Adrenal gland (tissue), 12 donors: ENCODE results near the gene GPC6. TPM values are rescaled to one million over a fixed set of nuclear protein-coding genes. Genes with fewer than 3 reads are reported as not detected.

Experiments used
- DNase-seq, 7 donors: peaks; one replicate each; pipeline ENCODE4 v3.0.0-alpha.2; 2019 to 2020
- H3K27ac ChIP-seq, 5 donors: fragments of 200-600 bp; sonication (generic) in 4 of 5; 1 replicate in 3 of 5; 2 replicates in 2 of 5; pipeline versions ENCODE4 v1.5.1 to v1.8.0; 2016 to 2020; ENCODE audit warnings: mild to moderate bottlenecking in 1 of 5
- H3K27me3 ChIP-seq: fragments of 200-600 bp; 2 replicates; pipeline ENCODE4 v1.8.0; 2021
- H3K36me3 ChIP-seq, 2 donors: fragments of 200-600 bp; replicated peaks in 1 of 2; 1 replicate in 1 of 2; 2 replicates in 1 of 2; pipeline versions ENCODE4 v1.5.1 to v1.8.0; 2018 to 2022
- H3K4me1 ChIP-seq, 2 donors: fragments of 200-600 bp; replicated peaks in 1 of 2; 1 replicate in 1 of 2; 2 replicates in 1 of 2; pipeline versions ENCODE4 v1.5.1 to v1.8.0; 2018 to 2021
- H3K4me3 ChIP-seq, 4 donors: fragments of 200-600 bp; sonication (generic) in 3 of 4; one replicate each; pipeline ENCODE4 v1.5.1; 2016 to 2018
- H3K9me3 ChIP-seq, 3 donors: fragments of 200-600 bp; sonication (generic) in 1 of 3; replicated peaks in 1 of 3; 1 replicate in 2 of 3; 2 replicates in 1 of 3; pipeline versions ENCODE4 v1.5.1 to v1.8.0; 2016 to 2021
- CTCF ChIP-seq, 6 experiments: fragments of 450-650 bp in 4 of 6; fragments of 200-600 bp in 2 of 6; sonication (generic) in 1 of 6; IDR thresholded peaks; 1 replicate in 5 of 6; 2 replicates in 1 of 6; pipeline versions ENCODE4 v1.5.1 to v1.8.0; 2016 to 2021; ENCODE audit warnings: antibody characterized with exemption in 6 of 6, mild to moderate bottlenecking in 2 of 6, moderate library complexity in 1 of 6
- POLR2A ChIP-seq, 2 donors: fragments of 450-650 bp; IDR thresholded peaks; one replicate each; pipeline ENCODE4 v1.6.1; 2017; ENCODE audit warnings: antibody characterized with exemption in 2 of 2, mild to moderate bottlenecking in 2 of 2, moderate library complexity in 1 of 2
- WGBS, 4 donors: extraction: QIAGEN DNeasy Blood & Tissue Kit in 2 of 4; methylation state at CpG; one replicate each; pipeline versions ENCODE4 v1.1.5 to v1.1.7; 2013 to 2017; 5-methylcytosine and 5-hydroxymethylcytosine counted together
- intact Hi-C, 2 donors: fragments of 100-400 bp; cut with DNase I; formaldehyde crosslinking; loops; one replicate each; pipeline versions ENCODE4 v1.14.1 to v1.15.0; 2022 to 2023
- polyA plus RNA-seq, 3 donors: library from polyadenylated mRNA; stranded (reverse); fragments of 200-250 nt in 2 of 3; fragments of 350-450 nt in 1 of 3; fragmentation: Illumina TruSeq in 1 of 3; extraction: RNeasy Lipid Tissue Mini Kit (QIAGEN cat#74804) in 1 of 3; gene quantifications; one replicate each; pipeline ENCODE4 v1.2.3, GENCODE V29; 2013 to 2014
- total RNA-seq, 9 donors: library from RNA; depleted of rRNA in 4 of 9; stranded (reverse); fragments of >200 nt in 4 of 9; fragments of 120-200 nt in 1 of 9; fragmentation: NEBNext Ultra II Directional in 1 of 9; extraction: Animal tissue kit (Norgen Biotek cat#: 25700) in 1 of 9; gene quantifications; one replicate each; pipeline versions ENCODE4 v1.1.0 to v1.2.4, GENCODE V29; 2013 to 2023
- donor health status: healthy with polysubstance abuse.
- donor health status: Bipolar disorder and iron deficiency.
- donor health status: DM: yes; HTN: yes; CAD: no.
- donor health status: DM: no; HTN: no; CAD: no.
- donor health status: DM: no; HTN: no; CAD: no.
- donor health status: DM: yes; HTN: yes; CAD: no.

GPC6 gene
- total and polyA plus RNA-seq, 12 donors: 0.37 to 62.3 (median 2.5) TPM

GRCh38 chr13:93857126-93857525 is 630.5 kb downstream of the GPC6 start:
- Histone ChIP-seq H3K4me3 (no peak overlapping the region), H3K27ac (no peak overlapping the region), H3K4me1 (no peaks in the 10 kb centered on the region), H3K36me3 (no peaks in the 10 kb centered on the region), H3K9me3 (no peaks in the 10 kb centered on the region), H3K27me3 (no peaks in the 10 kb centered on the region)
- intact Hi-C loops: no loop called here
- no peak for DNase-seq
- TF ChIP-seq POLR2A (IDR thresholded peaks at IDR 0.05): no peak
- TF ChIP-seq CTCF (IDR thresholded peaks at IDR 0.05): no peak

- Histone ChIP-seq H3K36me3 (no peaks in the 10 kb centered on the region), H3K4me1 (no peaks in the 10 kb centered on the region), H3K27me3 (no peaks in the 10 kb centered on the region), H3K27ac (no peak overlapping the region), H3K4me3 (no peak overlapping the region), H3K9me3 (no peaks in the 10 kb centered on the region)
- TF ChIP-seq POLR2A (IDR thresholded peaks at IDR 0.05): no peak
- no peak for TF ChIP-seq CTCF (IDR thresholded peaks at IDR 0.05)
- WGBS, 4 donors: 73 to 88% (median 77%) methylated on average over 2 of the region's 2 CpGs
- intact Hi-C loops: no loop called here
- DNase-seq: no peak
Measured at GRCh38 chr13:93859716-93860115, 633.1 kb downstream of the GPC6 start.

- TF ChIP-seq CTCF (IDR thresholded peaks at IDR 0.05): no peak
- TF ChIP-seq POLR2A (IDR thresholded peaks at IDR 0.05): no peak
- intact Hi-C loops: no loop called here
- peak in 2 of 7 donors; percentile 7 to 25 for DNase-seq
- no peaks in the 10 kb centered on the region for H3K4me1 ChIP-seq
- no peaks in the 10 kb centered on the region for H3K36me3 ChIP-seq
- H3K4me3 ChIP-seq: no peak overlapping the region
- H3K9me3 ChIP-seq: no peaks in the 10 kb centered on the region
- no peaks in the 10 kb centered on the region for H3K27me3 ChIP-seq
- WGBS, 4 donors: 49 to 63% (median 52%) methylated on average over 3 to 4 of the region's 4 CpGs
- no peak overlapping the region for H3K27ac ChIP-seq
Measured at GRCh38 chr13:93861818-93862217, 635.2 kb downstream of the GPC6 start.

- Histone ChIP-seq H3K36me3 (no peaks in the 10 kb centered on the region), H3K9me3 (no peaks in the 10 kb centered on the region), H3K27ac (no peak overlapping the region), H3K4me1 (no peaks in the 10 kb centered on the region), H3K4me3 (no peak overlapping the region), H3K27me3 (no peaks in the 10 kb centered on the region)
- DNase-seq: no peak
- intact Hi-C loops: no loop called here
- 69 to 85% (median 75%) methylated on average over 2 of the region's 2 CpGs for WGBS, 4 donors
- no peak for TF ChIP-seq CTCF (IDR thresholded peaks at IDR 0.05)
- TF ChIP-seq POLR2A (IDR thresholded peaks at IDR 0.05): no peak
Measured at GRCh38 chr13:93862259-93862658, 635.7 kb downstream of the GPC6 start.
